CD4-positive, alpha-beta memory T cell (primary cell): ENCODE data around the gene LYL1. TPM values are rescaled to one million over a fixed set of nuclear protein-coding genes. Genes with fewer than 3 reads are reported as not detected.

Experiments used
- CTCF ChIA-PET: fragments of 350-600 bp; sonication (Branson Sonifier 250); formaldehyde crosslinking; loops from one replicate; lab custom pipeline; 2021; ENCODE audit warnings: inconsistent platforms; ENCODE audit not compliant: partially characterized antibody; lab: Charles Lee
- POLR2A ChIA-PET: fragments of 350-600 bp; sonication (Branson Sonifier 250); formaldehyde crosslinking; loops from one replicate; lab custom pipeline; 2021; ENCODE audit not compliant: partially characterized antibody; lab: Charles Lee
- DNase-seq, 5 donors: peaks; one replicate each; pipeline versions ENCODE4 v3.0.0 to v3.0.0-alpha.2; 2020 to 2022; ENCODE audit warnings: mixed read lengths in 1 of 5
- H3K27ac ChIP-seq: one replicate; pipeline ENCODE4 v1.7.0; 2013; ENCODE audit warnings: low read depth, low read length
- H3K27me3 ChIP-seq: 2 replicates; pipeline ENCODE4 v1.7.0; 2013; ENCODE audit warnings: mild to moderate bottlenecking, low read length, moderate library complexity; ENCODE audit not compliant: insufficient read depth
- H3K36me3 ChIP-seq: 2 replicates; pipeline ENCODE4 v1.7.0; 2013; ENCODE audit warnings: mild to moderate bottlenecking, low read length, moderate library complexity; ENCODE audit not compliant: insufficient read depth
- H3K4me1 ChIP-seq: 2 replicates; pipeline ENCODE4 v1.7.0; 2013; ENCODE audit warnings: mild to moderate bottlenecking, low read length, moderate library complexity; ENCODE audit not compliant: insufficient read depth
- H3K4me3 ChIP-seq, 2 donors: one replicate each; pipeline ENCODE4 v1.7.0; 2013; ENCODE audit warnings: low read length in 2 of 2, mild to moderate bottlenecking in 1 of 2
- H3K9me3 ChIP-seq, 2 donors: one replicate each; pipeline ENCODE4 v1.7.0; 2013; ENCODE audit warnings: low read length in 2 of 2, control low read depth in 1 of 2; ENCODE audit not compliant: control insufficient read depth in 1 of 2
- H3K27ac Mint-ChIP-seq, 7 donors: one replicate each; pipeline ENCODE4 v1.8.0; 2020 to 2021; ENCODE audit warnings: mixed read lengths in 7 of 7, mild to moderate bottlenecking in 6 of 7, inconsistent platforms in 3 of 7, moderate library complexity in 3 of 7
- H3K27me3 Mint-ChIP-seq, 2 donors: one replicate each; pipeline ENCODE4 v1.8.0; 2020 to 2021; ENCODE audit warnings: mixed read lengths in 2 of 2
- H3K36me3 Mint-ChIP-seq, 2 donors: one replicate each; pipeline ENCODE4 v1.8.0; 2020 to 2021; ENCODE audit warnings: mixed read lengths in 2 of 2, inconsistent platforms in 1 of 2, mild to moderate bottlenecking in 1 of 2
- H3K4me1 Mint-ChIP-seq, 4 donors: one replicate each; pipeline ENCODE4 v1.8.0; 2020 to 2021; ENCODE audit warnings: mixed read lengths in 4 of 4, mild to moderate bottlenecking in 1 of 4
- H3K4me3 Mint-ChIP-seq, 8 donors: one replicate each; pipeline ENCODE4 v1.8.0; 2020 to 2021; ENCODE audit warnings: mixed read lengths in 8 of 8, mild to moderate bottlenecking in 7 of 8, moderate library complexity in 6 of 8, inconsistent platforms in 3 of 8
- H3K9me3 Mint-ChIP-seq, 8 donors: one replicate each; pipeline ENCODE4 v1.8.0; 2020 to 2021; ENCODE audit warnings: mixed read lengths in 8 of 8, mild to moderate bottlenecking in 5 of 8, inconsistent platforms in 3 of 8, moderate library complexity in 1 of 8
- intact Hi-C: fragments of 100-400 bp; cut with micrococcal nuclease; formaldehyde crosslinking; loops from one replicate; pipeline ENCODE4 v1.15.1; 2023
- polyA plus RNA-seq, 2 donors: library from polyadenylated mRNA; unstranded; fragments of 300-500 nt; fragmentation: Illumina TruSeq; gene quantifications; one replicate each; pipeline ENCODE4 v1.2.3, GENCODE V29; 2021
- total RNA-seq, 2 experiments: library from RNA; stranded (reverse); gene quantifications; one replicate each; pipeline ENCODE4 v1.2.3, GENCODE V29; 2021

Gene LYL1
- total and polyA plus RNA-seq, 4 experiments from 2014 or later: 2.3 to 16.9 (median 12.8) TPM

DNA sequence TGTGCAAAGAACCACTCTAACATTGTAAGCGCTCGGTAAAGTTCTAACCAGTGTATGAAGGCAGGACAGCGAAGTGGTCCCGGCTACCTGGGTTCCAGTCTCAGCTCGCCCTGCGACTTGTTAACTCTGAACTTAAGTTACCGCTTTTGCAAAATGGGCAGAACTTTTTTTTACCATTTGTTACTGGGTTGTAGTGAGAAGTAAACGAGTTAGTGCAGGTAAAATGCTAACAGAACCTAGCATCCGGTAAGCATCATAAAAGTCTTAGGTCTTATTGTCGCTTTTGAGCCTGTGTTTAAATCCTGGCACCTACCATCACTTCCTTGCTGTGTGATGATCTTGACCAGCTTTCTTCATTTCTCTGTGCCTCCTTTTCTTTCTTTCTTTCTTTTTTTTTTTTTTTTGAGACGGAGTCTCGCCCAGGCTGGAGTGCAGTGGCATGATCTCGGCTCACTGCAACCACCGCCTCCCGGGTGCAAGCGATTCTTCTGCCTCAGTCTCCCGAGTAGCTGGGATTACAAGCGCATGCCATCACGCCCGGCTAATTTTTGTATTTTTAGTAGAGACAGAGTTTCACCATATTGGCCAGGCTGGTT lies 14.6 kb upstream of the LYL1 start:
- ChIA-PET CTCF (interaction anchor here (0.6 to 5.1 kb wide), 8 partner anchors 12 to 161 kb away, joined by 3 to 35 read pairs (median 4); partner anchors contain the start of genes IER2 and STX10), POLR2A (interaction anchor here (0.6 to 7.2 kb wide), 18 partner anchors 12 to 325 kb away, joined by 3 to 132 read pairs (median 5); partner anchors contain the start of genes CALR, IER2, JUNB and LYL1)
- peak overlapping the region; percentile 65 for H3K27ac ChIP-seq
- Mint-ChIP-seq H3K4me3 (peak overlapping the region; percentile 91 to 98 (median 96)), H3K27me3 (no peaks in the 10 kb centered on the region), H3K9me3 (peaks cover 0 to 2% (median 0%) of the 10 kb centered on the region in 8 donors), H3K4me1 (peaks cover 18 to 61% (median 42%) of the 10 kb centered on the region in 4 donors), H3K27ac (peak overlapping the region; percentile 89 to 97 (median 92)), H3K36me3 (peaks cover 0 to 17% of the 10 kb centered on the region in 2 donors)
- H3K4me1 ChIP-seq: peaks cover 57% of the 10 kb centered on the region
- no peaks in the 10 kb centered on the region for H3K9me3 ChIP-seq
- H3K36me3 ChIP-seq: peaks cover 10% of the 10 kb centered on the region
- H3K27me3 ChIP-seq: no peaks in the 10 kb centered on the region
- DNase-seq: peak in 2 of 5 donors; percentile 45
- peak overlapping the region; percentile 79 to 94 for H3K4me3 ChIP-seq
- intact Hi-C loops: loop anchor here (2.0 to 5.0 kb wide), 4 partner anchors 16 to 145 kb away; no protein-coding TSS in a partner anchor

DNA sequence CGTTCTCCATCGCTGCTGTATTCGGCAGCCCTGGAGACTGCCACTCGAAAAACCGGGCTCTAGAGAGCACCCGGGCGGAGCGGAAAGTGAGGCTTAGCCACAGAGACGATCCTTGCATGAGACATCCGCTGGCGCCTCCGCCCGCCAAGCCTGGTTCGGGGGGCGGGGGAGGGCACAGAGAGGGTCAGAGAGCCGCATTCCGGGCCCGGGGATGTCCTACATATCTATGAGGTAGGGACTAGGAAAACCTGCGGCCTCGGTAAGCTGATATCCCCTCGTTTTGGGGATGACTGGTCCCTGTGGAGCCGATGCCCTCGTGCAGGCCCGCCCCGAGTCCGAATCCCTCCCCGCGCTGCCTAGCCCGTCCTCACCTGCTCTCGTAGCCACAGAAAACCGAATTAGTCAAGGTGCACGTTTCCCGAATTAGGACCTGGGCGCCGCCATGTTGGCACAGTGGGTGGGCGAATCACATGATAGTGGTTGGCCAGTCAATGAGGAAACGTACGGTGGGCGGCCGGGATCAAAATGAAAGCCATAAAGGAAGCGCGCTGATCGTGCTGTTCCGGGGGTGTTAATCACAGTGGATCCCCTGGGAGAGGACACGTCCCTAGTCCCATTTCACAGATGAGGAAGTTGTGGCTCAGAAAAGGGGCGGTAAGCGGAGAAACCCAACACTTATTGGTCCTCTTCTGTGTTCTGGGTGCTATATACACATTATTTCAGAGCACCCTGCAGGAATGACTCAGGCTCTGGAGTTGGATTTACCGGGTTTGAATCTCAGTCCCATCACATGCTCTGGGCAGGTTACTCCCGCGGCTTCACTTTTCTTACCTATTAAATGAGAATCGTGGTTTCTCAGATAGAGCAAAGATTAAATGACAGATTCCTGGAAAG lies 13.9 kb upstream of the LYL1 start, which contains the start of gene TRMT1:
TSS of gene TRMT1 (minus strand) at position 459 of the 894 bp plus-strand sequence. CDS start at position 118, 341 bp downstream.
- Mint-ChIP-seq H3K27ac (peak within 1 kb of the TSS; percentile 89 to 97 (median 92)), H3K9me3 (peaks cover 0 to 2% (median 0%) of the 10 kb centered on the region in 8 donors), H3K4me3 (peak within 1 kb of the TSS; percentile 91 to 98 (median 96)), H3K4me1 (peaks cover 13 to 54% (median 36%) of the 10 kb centered on the region in 4 donors), H3K36me3 (peaks cover 0 to 14% of the 10 kb centered on the region in 2 donors), H3K27me3 (no peaks in the 10 kb centered on the region)
- Histone ChIP-seq H3K4me1 (peaks cover 49% of the 10 kb centered on the region), H3K27ac (peak within 1 kb of the TSS; percentile 65), H3K9me3 (no peaks in the 10 kb centered on the region), H3K36me3 (peaks cover 11% of the 10 kb centered on the region), H3K27me3 (no peaks in the 10 kb centered on the region), H3K4me3 (peak within 1 kb of the TSS; percentile 79 to 94)
- intact Hi-C loops: loop anchor here (1.0 to 5.0 kb wide), 6 partner anchors 12 to 146 kb away; partner anchors contain the start of genes IER2 and STX10
- peak; percentile 85 to 93 (median 88) for DNase-seq
- ChIA-PET POLR2A (interaction anchor here (0.7 to 7.2 kb wide), 12 partner anchors 11 to 325 kb away, joined by 3 to 132 read pairs (median 12); partner anchors contain the start of genes IER2, JUNB, LYL1 and STX10), CTCF (interaction anchor here (1.0 to 5.1 kb wide), 5 partner anchors 11 to 147 kb away, joined by 3 to 35 read pairs (median 4); no protein-coding TSS in a partner anchor)

DNA sequence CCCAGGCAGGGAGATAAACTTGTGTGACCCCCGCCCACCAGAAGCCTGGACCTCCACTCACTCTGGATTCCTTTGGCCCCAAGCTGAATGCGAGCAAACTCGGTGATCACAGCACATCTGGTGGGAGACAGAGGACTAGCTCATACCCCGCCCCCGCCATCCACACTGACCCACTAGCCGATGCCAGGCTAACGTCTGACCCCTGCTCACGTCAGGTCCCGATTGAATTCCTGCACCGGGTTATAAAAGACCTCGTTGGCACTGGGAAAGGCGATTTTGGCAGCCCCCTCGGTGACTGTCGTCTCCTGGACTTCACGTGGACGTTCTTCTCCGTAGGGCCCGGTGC lies 13.3 kb upstream of the LYL1 start:
- Histone ChIP-seq H3K27me3 (no peaks in the 10 kb centered on the region), H3K4me3 (peak overlapping the region; percentile 79 to 94), H3K9me3 (no peaks in the 10 kb centered on the region), H3K4me1 (peaks cover 43% of the 10 kb centered on the region), H3K36me3 (peaks cover 11% of the 10 kb centered on the region), H3K27ac (peak overlapping the region; percentile 65)
- intact Hi-C loops: loop anchor here (1.0 to 5.0 kb wide), 6 partner anchors 12 to 146 kb away; partner anchors contain the start of genes IER2 and STX10
- Mint-ChIP-seq H3K9me3 (peaks cover 0 to 2% (median 0%) of the 10 kb centered on the region in 8 donors), H3K4me3 (peak overlapping the region; percentile 91 to 98 (median 96)), H3K36me3 (peaks cover 0 to 14% of the 10 kb centered on the region in 2 donors), H3K4me1 (peaks cover 11 to 48% (median 32%) of the 10 kb centered on the region in 4 donors), H3K27me3 (no peaks in the 10 kb centered on the region), H3K27ac (peak overlapping the region in 6 of 7 donors; percentile 73 to 97 (median 90))
- POLR2A ChIA-PET: interaction anchor here (0.7 to 7.2 kb wide), 8 partner anchors 11 to 51 kb away, joined by 3 to 132 read pairs (median 22); partner anchors contain the start of genes IER2, LYL1 and STX10
- CTCF ChIA-PET: interaction anchor here (5.1 kb wide), 1 partner anchor 11 kb away, joined by 35 read pairs; no protein-coding TSS in a partner anchor
- no peak for DNase-seq

DNA sequence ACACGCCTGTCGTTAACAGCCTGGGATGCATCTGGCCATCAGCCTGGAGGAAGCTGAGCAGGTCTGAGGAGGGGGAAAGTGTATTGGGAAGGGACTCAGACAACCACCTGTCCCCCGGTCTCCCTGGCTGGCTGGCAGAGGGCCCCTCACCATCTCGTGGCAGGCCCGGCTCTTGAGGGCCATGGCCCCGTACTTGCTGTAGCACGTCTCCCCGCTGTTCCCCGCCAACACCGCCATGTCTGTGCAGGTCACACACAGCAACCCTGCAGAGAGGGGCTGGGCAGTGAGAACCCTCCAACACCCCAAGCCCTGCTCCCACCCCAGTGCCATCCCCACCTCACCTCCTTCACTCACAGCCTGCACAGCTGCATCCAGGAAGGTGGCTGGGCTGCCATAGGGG lies 9.9 kb upstream of the LYL1 start:
- Histone ChIP-seq H3K36me3 (peaks cover 15% of the 10 kb centered on the region), H3K4me3 (no peak overlapping the region), H3K9me3 (no peaks in the 10 kb centered on the region), H3K27me3 (no peaks in the 10 kb centered on the region), H3K27ac (no peak overlapping the region), H3K4me1 (peaks cover 18% of the 10 kb centered on the region)
- ChIA-PET CTCF (no interaction called here), POLR2A (interaction anchor here (2.7 kb wide), 1 partner anchor 13 kb away, joined by 6 read pairs; no protein-coding TSS in a partner anchor)
- no peak for DNase-seq
- H3K27me3 Mint-ChIP-seq: no peaks in the 10 kb centered on the region
- H3K4me3 Mint-ChIP-seq: no peak overlapping the region
- peak overlapping the region in 1 of 7 donors; percentile 41 for H3K27ac Mint-ChIP-seq
- H3K36me3 Mint-ChIP-seq: peaks cover 0 to 16% of the 10 kb centered on the region in 2 donors
- peaks cover 5 to 26% (median 15%) of the 10 kb centered on the region in 4 donors for H3K4me1 Mint-ChIP-seq
- intact Hi-C loops: no loop called here
- no peaks in the 10 kb centered on the region for H3K9me3 Mint-ChIP-seq

DNA sequence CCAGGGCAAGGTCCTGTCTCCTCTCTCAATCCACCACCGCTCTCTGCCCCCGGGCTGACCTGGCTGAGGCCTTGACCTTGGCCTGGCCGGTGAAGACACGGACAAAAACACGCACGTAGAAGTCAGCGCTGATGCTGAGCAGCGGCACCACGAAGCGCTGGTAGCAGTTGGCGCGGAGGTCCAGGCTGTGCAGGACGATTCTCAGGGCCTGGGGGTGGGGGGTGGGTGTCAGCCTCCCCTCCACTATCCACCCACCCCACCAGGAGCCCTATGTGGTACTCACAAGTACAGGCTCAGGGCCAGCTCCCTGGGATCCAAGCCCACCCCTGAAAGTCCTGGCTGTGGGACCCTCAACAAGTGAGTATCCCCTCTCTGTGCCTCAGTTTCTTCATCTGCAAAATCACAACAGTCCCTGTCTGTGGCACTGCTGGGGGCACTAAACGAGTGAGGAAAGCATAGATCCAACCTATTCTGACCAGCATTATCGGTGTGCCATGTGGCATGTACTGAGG lies 7.5 kb upstream of the LYL1 start:
- no peak overlapping the region for H3K27ac Mint-ChIP-seq
- peaks cover 0 to 4% (median 2%) of the 10 kb centered on the region in 4 donors for H3K4me1 Mint-ChIP-seq
- ChIA-PET CTCF (interaction anchor here (0.5 to 1.7 kb wide), 2 partner anchors 16 to 132 kb away, joined by 3 to 4 read pairs; no protein-coding TSS in a partner anchor), POLR2A (interaction anchor here (2.7 kb wide), 1 partner anchor 11 kb away, joined by 6 read pairs; no protein-coding TSS in a partner anchor)
- no peak overlapping the region for H3K27ac ChIP-seq
- H3K27me3 Mint-ChIP-seq: no peaks in the 10 kb centered on the region
- H3K9me3 ChIP-seq: no peaks in the 10 kb centered on the region
- no peaks in the 10 kb centered on the region for H3K9me3 Mint-ChIP-seq
- intact Hi-C loops: no loop called here
- peaks cover 15% of the 10 kb centered on the region for H3K36me3 ChIP-seq
- no peak overlapping the region for H3K4me3 Mint-ChIP-seq
- no peak overlapping the region for H3K4me3 ChIP-seq
- H3K4me1 ChIP-seq: peaks cover 6% of the 10 kb centered on the region
- H3K36me3 Mint-ChIP-seq: peaks cover 0 to 11% of the 10 kb centered on the region in 2 donors
- no peaks in the 10 kb centered on the region for H3K27me3 ChIP-seq
- DNase-seq: no peak

DNA sequence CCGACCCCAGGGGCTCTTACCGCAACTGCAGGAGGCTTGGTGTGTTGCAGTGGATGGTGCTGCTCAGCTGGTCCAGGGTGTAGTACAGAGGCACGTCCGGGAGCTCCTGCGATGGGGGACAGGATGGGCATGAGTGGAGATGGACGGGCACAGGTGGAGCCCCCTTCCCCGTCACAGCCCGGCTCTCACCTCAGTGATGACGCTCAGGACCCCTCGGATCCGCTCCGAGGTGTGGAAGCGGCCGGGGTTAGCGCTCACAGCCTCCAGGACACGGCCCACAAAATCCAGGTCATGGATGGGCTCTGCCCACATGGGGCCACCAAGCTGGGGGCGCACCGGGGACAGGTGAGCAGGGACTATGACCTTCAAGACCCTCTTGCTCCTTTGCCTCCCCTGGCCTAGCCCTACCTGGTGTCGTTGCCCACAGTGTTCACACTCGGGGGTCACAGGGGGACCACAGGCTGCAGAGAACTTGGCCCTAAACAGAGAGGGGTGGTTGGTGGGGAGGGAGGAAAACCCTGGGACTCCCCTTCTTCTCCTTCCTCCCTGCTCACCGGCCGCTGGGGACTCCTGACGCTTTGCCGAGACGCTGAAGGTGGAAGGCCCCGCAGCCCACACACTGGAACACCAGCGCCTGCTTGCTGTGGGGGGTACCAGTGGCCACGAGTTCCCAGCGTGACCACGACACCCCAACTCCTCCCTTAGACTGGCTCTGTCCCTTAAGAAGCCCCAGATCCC lies 6.9 kb upstream of the LYL1 start:
- POLR2A ChIA-PET: interaction anchor here (2.7 kb wide), 1 partner anchor 10 kb away, joined by 6 read pairs; no protein-coding TSS in a partner anchor
- no peak for DNase-seq
- Mint-ChIP-seq H3K4me1 (peaks cover 1 to 8% (median 3%) of the 10 kb centered on the region in 4 donors), H3K27ac (no peak overlapping the region), H3K36me3 (peaks cover 0 to 12% of the 10 kb centered on the region in 2 donors), H3K4me3 (no peak overlapping the region), H3K9me3 (no peaks in the 10 kb centered on the region), H3K27me3 (no peaks in the 10 kb centered on the region)
- Histone ChIP-seq H3K4me1 (peaks cover 12% of the 10 kb centered on the region), H3K27me3 (no peaks in the 10 kb centered on the region), H3K27ac (no peak overlapping the region), H3K4me3 (no peak overlapping the region), H3K9me3 (no peaks in the 10 kb centered on the region), H3K36me3 (peaks cover 10% of the 10 kb centered on the region)
- intact Hi-C loops: no loop called here
- CTCF ChIA-PET: interaction anchor here (0.7 to 1.7 kb wide), 3 partner anchors 10 to 20 kb away, joined by 3 to 4 read pairs (median 3); no protein-coding TSS in a partner anchor
